Measurements from ENCODE around the gene DENND4A.
A peak's percentile ranks its signal among the peaks of the same experiment; 100 is the strongest.
"Not testable (repeated sequence)": the region's sequence is repeated elsewhere in the genome, so short reads cannot be mapped to it uniquely, and the experiment has no call there.

Gene DENND4A

GRCh38 chr15:65632780-65633375 lies 159.2 kb downstream of the DENND4A start:
- DNase-seq (ENCODE audit: low spot score): no peak

DNA sequence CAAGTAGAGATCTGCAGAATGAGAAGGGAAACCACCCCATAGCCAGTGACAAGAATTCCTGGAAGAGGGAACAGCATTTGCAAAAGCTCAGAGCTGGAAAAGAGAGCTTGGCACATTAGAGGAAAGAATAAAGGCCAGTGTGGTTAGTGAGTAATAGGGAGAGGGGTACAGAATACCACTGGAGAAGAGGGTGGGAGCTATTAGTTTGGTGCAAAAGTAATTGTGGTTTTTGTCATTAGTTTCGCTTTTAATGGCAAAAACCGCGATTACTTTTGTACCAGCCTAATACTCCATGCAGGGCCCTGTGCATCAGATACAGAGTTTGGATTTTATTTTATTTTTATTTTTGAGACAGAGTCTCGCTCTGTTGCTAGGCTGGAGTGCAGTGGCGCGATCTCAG lies 160.6 kb downstream of the DENND4A start:
- no peak for DNase-seq (ENCODE audit: low spot score)

GRCh38 chr15:65630760-65631159 lies 161.3 kb downstream of the DENND4A start:
- no peak for DNase-seq (ENCODE audit: low spot score)

GRCh38 chr15:65629548-65629947 lies 162.5 kb downstream of the DENND4A start:
- no peak for DNase-seq (ENCODE audit: low spot score)

GRCh38 chr15:65626856-65627255 lies 165.2 kb downstream of the DENND4A start:
- DNase-seq (ENCODE audit: low spot score): no peak

DNA sequence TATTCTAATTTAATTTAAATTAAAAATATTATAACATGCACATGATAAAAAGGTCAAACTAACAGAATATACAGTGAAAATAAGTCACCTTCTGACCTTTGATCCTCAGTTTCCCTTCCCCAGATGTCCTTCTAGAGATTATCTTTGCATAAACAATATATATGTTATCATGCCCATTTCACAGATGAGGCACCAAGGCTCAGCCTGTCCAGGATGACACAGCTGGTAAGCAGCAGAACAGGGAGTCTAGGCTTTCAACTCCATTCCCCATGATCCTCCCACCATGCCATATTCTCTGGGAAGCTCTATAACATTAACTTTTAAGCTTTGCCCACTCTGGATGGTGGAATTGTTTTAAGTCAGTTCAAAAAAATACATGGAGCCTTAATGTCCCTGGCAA lies 169.0 kb downstream of the DENND4A start:
- DNase-seq (ENCODE audit: low spot score): no peak

- no peak for DNase-seq (ENCODE audit: low spot score)
These were observed 170.5 kb downstream of the DENND4A start, which contains the start of gene SLC24A1 for GRCh38 chr15:65621638-65622037. Gene SLC24A1, plus strand, starts transcription at chr15:65621938. Its CDS starts 2,143 bp downstream, at chr15:65624081.

- DNase-seq (ENCODE audit: low spot score): no peak
These were observed 171.3 kb downstream of the DENND4A start for GRCh38 chr15:65620833-65621232.

DNA sequence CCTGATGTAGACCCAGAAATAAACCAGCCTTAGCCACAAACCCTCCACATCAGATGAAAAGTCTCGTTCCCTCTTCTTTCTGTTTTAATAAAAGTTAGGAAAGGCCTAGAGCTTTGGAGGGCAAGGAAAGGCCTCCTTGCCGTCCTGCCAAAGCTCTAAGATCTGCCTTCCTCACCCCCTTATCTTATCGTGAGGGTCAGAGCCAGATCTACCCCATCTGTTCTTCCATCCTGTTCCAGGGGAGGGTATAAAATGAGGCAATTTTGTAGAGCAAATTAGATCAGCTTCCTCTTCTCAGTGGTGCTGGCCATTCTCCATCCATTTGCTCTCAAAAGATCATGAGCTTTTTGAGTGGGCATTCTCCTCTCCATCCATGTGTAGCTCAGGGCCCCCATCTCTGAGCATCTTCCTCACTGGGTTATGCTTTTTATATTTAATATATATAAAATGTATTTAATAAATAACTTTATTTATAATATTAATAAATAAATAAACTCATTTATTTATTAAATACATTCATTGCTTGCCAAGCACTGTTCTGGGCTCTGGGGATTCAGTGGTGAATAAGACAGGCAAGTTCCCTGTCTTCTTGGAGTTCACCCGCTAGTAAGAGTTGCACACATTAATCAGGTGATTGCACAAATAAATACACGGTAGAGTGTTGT lies 172.3 kb downstream of the DENND4A start:
- no peak for DNase-seq (ENCODE audit: low spot score)

- no peak for DNase-seq (ENCODE audit: low spot score)
These were observed 173.5 kb downstream of the DENND4A start for GRCh38 chr15:65618560-65619109.

- DNase-seq (ENCODE audit: low spot score): not testable (repeated sequence)
These were observed 176.2 kb downstream of the DENND4A start for GRCh38 chr15:65615887-65616286.

DNA sequence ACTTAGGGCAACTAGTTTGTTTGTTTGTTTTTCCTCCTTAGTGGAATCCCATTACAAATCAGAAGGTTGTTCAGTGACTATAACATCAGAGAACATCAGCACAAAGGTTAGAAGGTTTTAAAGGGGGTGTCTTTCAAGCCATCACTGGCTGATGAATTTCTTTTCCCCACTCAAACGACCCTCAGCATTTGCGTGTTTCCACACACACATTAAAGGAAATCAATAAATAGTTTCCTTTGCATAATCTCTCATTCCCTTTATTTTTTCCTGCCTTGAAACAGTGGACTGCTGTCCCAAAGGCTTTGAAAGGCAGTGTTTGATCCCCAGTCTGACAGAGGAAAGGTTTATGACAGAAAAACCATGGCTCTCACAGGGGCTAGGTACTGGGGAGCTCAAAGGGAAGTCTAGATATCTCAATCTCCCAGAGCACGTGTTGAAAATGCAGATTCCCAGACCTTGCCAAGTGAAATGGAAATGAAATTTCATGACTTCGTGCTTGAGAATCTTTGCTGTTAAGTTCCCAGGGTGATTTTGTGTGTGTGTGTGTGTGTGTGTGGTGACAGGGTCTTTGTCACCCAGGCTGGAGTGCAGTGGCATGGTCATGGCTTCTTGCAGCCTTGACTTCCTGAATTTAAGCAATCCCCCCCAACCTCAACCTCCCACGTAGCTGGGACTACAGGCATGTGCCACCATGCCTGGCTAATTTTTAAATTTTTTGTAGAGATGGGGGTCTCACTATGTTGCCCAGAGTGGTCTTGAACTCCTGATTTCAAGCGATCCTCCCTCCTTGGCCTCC lies 178.9 kb downstream of the DENND4A start:
- DNase-seq (ENCODE audit: low spot score): no peak

DNA sequence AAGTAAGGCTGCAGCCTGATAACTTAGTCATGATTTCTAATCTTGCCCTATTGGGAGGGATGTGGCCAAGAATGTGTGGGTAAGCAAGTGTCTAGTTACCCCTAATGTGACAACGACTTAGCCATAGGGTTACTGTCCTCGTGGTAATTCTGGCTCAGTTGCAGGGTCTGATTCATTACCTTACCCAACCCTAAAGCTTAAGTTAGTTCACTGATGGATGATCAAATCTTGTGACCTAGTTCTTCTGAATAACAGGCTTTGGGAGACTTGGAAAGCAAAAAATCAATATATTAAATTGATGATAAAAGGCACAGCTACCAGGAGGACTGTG lies 179.5 kb downstream of the DENND4A start:
- no peak for DNase-seq (ENCODE audit: low spot score)

GRCh38 chr15:65611888-65612615 lies 180.0 kb downstream of the DENND4A start:
- no peak for DNase-seq (ENCODE audit: low spot score)

- peak; percentile 100 for DNase-seq (ENCODE audit: low spot score)
These were observed 181.0 kb downstream of the DENND4A start, which contains the start of gene INTS14 for GRCh38 chr15:65610871-65611718. Gene INTS14, minus strand, starts transcription at chr15:65611131. Its CDS starts 3,751 bp downstream, at chr15:65607380.
